HG02884 (cell line): ENCODE data around the gene CD164L2.
"Not testable (repeated sequence)": the region's sequence is repeated elsewhere in the genome, so short reads cannot be mapped to it uniquely, and the experiment has no call there.

Experiments used
- ATAC-seq: cut with Tn5 transposase; IDR thresholded peaks from one replicate; pipeline ENCODE4 v1.9.1; 2021; ENCODE audit warnings: mild to moderate bottlenecking, moderate library complexity; ENCODE audit not compliant: unreplicated experiment

CD164L2 gene

GRCh38 chr1:27405598-27406361, 22.6 kb upstream of the CD164L2 start:
- ATAC-seq = not testable (repeated sequence)

- no peak for ATAC-seq
Measured at GRCh38 chr1:27405074-27405473, 21.9 kb upstream of the CD164L2 start.

DNA sequence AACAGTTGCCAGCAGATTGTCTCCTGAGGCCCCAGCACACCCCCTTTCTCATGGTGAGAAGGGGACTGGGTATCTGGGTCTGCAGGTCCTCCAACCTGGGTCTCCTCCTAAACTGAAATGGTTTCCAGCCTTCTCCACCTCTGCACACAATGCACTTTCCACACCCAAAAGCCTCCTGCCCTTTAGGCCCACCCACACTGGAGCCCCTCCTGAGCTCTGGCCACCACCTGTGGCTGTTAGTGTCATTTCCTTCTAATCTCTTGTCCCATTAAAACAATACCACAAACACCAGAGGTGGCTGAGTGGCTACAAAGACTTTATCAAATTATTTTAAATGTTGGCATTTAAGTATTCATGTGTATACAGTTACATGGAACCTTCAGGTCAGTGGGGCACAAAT, 20.8 kb upstream of the CD164L2 start:
- ATAC-seq = no peak

- ATAC-seq = no peak
Measured at GRCh38 chr1:27403065-27403726, 20.1 kb upstream of the CD164L2 start.

- no peak for ATAC-seq
Measured at GRCh38 chr1:27402349-27402754, 19.2 kb upstream of the CD164L2 start.

DNA sequence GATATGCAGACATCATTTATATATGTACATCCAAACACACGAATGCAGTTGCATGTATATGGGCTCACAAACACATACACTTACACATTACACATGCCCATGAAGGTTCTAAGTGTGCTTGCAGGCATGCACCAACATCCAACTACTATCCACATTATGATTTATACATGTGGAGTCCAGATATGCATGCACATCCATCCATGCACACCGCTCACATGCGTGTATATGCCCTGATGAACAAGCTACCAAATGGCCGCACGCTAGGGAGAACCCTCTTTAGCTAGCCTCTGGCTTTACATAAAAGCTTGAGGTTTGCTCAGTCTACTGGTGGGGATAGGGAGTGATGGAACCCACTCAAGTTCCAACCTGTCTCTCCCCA, 17.8 kb upstream of the CD164L2 start:
- no peak for ATAC-seq

- no peak for ATAC-seq
Measured at GRCh38 chr1:27400082-27400962, 17.2 kb upstream of the CD164L2 start.

DNA sequence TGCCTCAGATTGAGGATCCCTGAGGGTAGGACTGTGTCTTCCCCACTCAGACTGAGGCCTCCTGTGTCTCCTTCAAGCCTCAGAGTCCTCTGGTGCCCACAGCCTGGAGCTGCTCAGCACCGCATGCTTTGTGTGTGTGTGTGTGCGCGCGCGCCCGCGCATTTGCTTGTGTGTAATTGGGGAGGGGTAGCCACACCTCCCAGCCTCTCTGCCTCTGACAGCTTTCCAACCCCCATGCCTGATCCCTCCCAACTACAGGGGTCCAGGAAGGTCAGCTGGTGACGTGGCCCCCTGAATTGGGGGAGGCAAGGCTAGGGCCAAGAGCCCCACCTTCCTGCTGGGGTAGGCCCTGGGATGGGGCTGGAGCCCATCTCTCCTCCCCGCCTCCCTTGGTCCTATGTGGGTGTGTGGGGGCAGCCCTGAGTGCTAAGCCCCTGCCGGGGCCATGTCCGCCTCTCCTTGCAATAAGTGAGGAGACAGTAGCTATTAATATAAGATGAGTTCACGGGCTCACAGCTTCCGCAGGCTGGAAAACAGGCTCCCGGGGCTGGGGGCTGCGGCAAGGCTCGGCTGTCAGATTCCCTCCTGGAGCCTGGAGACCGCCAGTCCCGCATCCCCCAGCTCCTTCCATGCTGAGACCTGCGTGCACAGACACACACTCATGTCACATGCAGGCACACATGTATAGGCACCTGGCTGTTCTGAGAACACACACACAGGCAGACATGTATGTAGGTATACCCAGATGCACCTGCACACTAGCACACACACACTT, 16.3 kb upstream of the CD164L2 start:
- no peak for ATAC-seq

- ATAC-seq = no peak
Measured at GRCh38 chr1:27398405-27399149, 15.4 kb upstream of the CD164L2 start.

GRCh38 chr1:27397749-27398148, 14.6 kb upstream of the CD164L2 start:
- ATAC-seq = no peak

DNA sequence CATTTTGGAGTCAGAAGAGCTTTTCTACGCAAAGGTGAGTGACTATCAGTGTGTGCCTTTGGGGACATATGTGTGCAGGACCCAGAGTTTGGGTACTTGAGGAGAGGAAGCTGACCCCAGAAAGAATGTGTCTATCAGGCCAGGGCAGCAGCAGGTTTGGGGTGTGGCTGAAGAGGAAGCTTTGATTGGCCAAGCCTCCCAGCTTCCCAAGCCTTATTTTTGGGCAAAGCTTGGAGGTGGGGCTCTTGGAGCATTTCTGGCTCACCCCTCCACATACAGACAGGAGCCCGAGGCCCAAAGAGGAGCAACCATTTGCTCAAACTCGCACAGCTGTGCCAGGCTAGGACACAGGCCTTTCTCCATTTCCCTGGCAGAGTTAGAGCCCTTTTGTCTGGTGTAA, 14.0 kb upstream of the CD164L2 start:
- ATAC-seq = no peak

- no peak for ATAC-seq
Measured at GRCh38 chr1:27395441-27396195, 12.5 kb upstream of the CD164L2 start.

DNA sequence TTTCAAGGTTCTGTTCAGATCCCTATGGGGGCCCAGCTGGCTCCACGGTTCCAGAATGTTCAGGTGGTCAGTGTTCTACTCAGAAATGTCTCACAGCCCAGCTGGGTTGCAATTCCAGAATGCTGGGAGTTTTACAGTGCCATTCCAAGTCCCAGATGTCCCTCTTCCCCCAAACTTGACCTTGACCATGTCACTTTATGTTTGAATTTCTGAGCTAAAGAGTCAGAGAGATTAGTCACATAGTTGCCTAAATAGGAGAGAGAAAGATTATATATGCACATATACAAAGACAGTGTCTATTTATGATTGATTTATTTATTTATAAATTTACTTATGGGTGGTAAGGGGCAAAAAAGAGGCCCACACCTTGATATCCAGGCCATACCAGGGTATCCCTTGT, 11.8 kb upstream of the CD164L2 start:
- ATAC-seq = no peak

DNA sequence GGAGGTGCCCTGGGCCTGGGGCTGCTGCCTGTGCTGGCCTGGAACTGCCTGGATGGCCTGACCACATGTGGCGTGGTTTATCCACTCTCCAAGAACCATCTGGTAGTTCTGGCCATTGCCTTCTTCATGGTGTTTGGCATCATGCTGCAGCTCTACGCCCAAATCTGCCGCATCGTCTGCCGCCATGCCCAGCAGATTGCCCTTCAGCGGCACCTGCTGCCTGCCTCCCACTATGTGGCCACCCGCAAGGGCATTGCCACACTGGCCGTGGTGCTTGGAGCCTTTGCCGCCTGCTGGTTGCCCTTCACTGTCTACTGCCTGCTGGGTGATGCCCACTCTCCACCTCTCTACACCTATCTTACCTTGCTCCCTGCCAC, 11.1 kb upstream of the CD164L2 start:
- ATAC-seq = no peak

- ATAC-seq = no peak
Measured at GRCh38 chr1:27393641-27394281, 10.6 kb upstream of the CD164L2 start.

DNA sequence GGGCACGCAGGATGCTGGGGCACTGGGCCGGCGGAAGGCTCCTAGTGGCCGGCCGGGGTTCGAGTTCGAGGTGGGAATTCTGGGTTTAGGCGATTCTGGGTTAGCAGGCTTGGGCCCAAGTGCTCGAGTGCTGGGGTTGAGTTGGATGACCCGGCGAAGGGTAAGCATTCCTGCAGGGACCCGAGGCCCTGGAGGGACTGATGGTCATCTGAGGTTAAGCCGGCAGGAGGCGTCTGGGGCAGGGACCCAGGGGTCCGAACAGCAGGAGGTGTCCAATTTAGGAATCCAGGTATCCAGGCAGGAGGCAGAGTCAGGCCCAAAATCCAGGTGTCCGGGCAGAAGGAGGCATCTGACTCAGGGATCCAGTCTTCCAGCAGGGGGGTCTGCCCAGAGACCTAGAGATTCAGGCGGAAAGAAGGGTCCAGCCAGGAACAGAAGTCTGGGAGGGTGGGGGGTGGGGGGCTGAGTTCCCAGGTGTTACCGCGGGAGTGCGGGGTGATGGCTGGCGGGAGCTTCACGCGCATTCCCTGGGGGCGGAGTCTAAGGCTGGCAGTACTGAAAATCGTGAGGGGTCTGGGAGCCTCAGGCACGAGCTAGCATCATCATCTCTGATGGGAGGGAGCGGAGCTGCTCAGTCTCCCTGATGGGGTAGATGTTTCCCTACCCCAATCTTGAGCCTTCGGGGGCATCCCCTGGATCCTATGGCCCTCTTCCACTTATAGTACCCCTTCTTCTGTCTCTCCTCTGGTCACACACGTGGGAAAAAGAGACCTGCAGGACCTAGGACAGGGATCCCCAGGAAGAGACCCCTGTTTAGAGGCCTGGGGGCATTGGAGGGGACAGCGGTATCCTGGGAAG, 9.9 kb upstream of the CD164L2 start:
- peak; percentile 12 for ATAC-seq

GRCh38 chr1:27392096-27392777, 9.1 kb upstream of the CD164L2 start, which contains the start of gene GPR3:
Gene GPR3, plus strand, starts transcription at chr1:27392622. Its CDS starts 1,177 bp downstream, at chr1:27393799.
- peak; percentile 67 for ATAC-seq
